A549 (cell line): Measurements from ENCODE around the gene KCTD12. TPM values are rescaled to one million over a fixed set of nuclear protein-coding genes. Genes with fewer than 3 reads are reported as not detected.

Experiments
- ATAC-seq, 2 experiments: fragments of 200-7000 bp in 1 of 2; fragments of >200 bp in 1 of 2; cut with Nextera tagmentation in 1 of 2; cut with Tn5 transposase in 1 of 2; 3 replicates each; pipeline versions ENCODE4 v1.8.0 to v1.9.1; 2018 to 2020; ENCODE audit warnings: mild to moderate bottlenecking in 1 of 2, moderate library complexity in 1 of 2
- CTCF ChIA-PET: fragments of 300-600 bp; sonication (Branson Sonifier 250); formaldehyde crosslinking; extraction: SDS; loops from one replicate; lab custom pipeline; 2021; ENCODE audit warnings: antibody characterized with exemption, inconsistent platforms; lab: Yijun Ruan, JAX
- POLR2A ChIA-PET: fragments of 350-600 bp; formaldehyde crosslinking; extraction: SDS; loops from one replicate; lab custom pipeline; 2021; ENCODE audit warnings: antibody characterized with exemption, inconsistent platforms; lab: Yijun Ruan, JAX
- DNase-seq, 2 experiments: peaks; one replicate each; pipeline versions ENCODE4 v3.0.0 to v3.0.0-alpha.2; 2011 to 2016; ENCODE audit warnings: low read depth in 1 of 2, low spot score in 1 of 2
- FAIRE-seq: peaks from 2 replicates; lab custom pipeline; 2011; peaks lifted over from hg19 to GRCh38; lab: Jason Lieb, UNC
- H3K27ac ChIP-seq, 2 experiments: fragments of >200 bp; sonication (Bioruptor Twin); formaldehyde crosslinking; 3 replicates each; pipeline ENCODE4 v1.5.1; 2016 to 2017
- H3K4me1 ChIP-seq: fragments of >200 bp; sonication (Bioruptor Twin); formaldehyde crosslinking; 3 replicates; pipeline ENCODE4 v1.6.1; 2016
- H3K4me2 ChIP-seq: fragments of >200 bp; sonication (Bioruptor Twin); formaldehyde crosslinking; 3 replicates; pipeline ENCODE4 v1.6.1; 2016
- H3K4me3 ChIP-seq: fragments of >200 bp; sonication (Bioruptor Twin); formaldehyde crosslinking; 3 replicates; pipeline ENCODE4 v1.5.1; 2016
- H3K9me3 ChIP-seq: fragments of >200 bp; sonication (Bioruptor Twin); formaldehyde crosslinking; 3 replicates; pipeline ENCODE4 v1.6.1; 2016
- CBX2 ChIP-seq: fragments of 200-600 bp; sonication (generic); IDR thresholded peaks from 2 replicates; pipeline ENCODE4 v1.6.1; 2016; ENCODE audit warnings: low read depth, mild to moderate bottlenecking, borderline replicate concordance
- CTCF ChIP-seq: fragments of >200 bp; sonication (Bioruptor Twin); formaldehyde crosslinking; IDR thresholded peaks from 3 replicates; pipeline ENCODE4 v1.5.1; 2016
- E2F6 ChIP-seq: IDR thresholded peaks from 2 replicates; pipeline ENCODE4 v1.6.1; 2012; ENCODE audit warnings: low read depth, borderline replicate concordance
- HDAC2 ChIP-seq: fragments of 200-600 bp; sonication (generic); IDR thresholded peaks from 2 replicates; pipeline ENCODE4 v1.6.1; 2016
- HOXA7 ChIP-seq: fragments of 250-450 bp; sonication (Bioruptor Pico); IDR thresholded peaks from 2 replicates; pipeline ENCODE4 v1.5.0; 2020; ENCODE audit warnings: mild to moderate bottlenecking, moderate library complexity
- MAFK ChIP-seq: fragments of 450-650 bp; IDR thresholded peaks from 2 replicates; pipeline ENCODE4 v1.6.1; 2014; ENCODE audit not compliant: partially characterized antibody
- MAX ChIP-seq: IDR thresholded peaks from 2 replicates; pipeline ENCODE4 v1.6.1; 2012
- MAZ ChIP-seq: fragments of 150-350 bp; IDR thresholded peaks from 2 replicates; pipeline ENCODE4 v1.6.1; 2014; ENCODE audit warnings: antibody characterized with exemption, low read depth, low read length, borderline replicate concordance
- PBX3 ChIP-seq: IDR thresholded peaks from 2 replicates; pipeline ENCODE4 v1.6.1; 2012
- RAD21 ChIP-seq, 2 experiments: fragments of >200 bp in 1 of 2; sonication (Bioruptor Twin) in 1 of 2; formaldehyde crosslinking in 1 of 2; IDR thresholded peaks in 1 of 2; conservative IDR thresholded peaks in 1 of 2; 2 replicates in 1 of 2; 3 replicates in 1 of 2; pipeline ENCODE4 v1.6.1; 2012 to 2018; ENCODE audit warnings: inconsistent platforms in 1 of 2
- RARB ChIP-seq: fragments of 250-450 bp; sonication (Bioruptor Pico); IDR thresholded peaks from 2 replicates; pipeline ENCODE4 v1.8.0; 2021; ENCODE audit warnings: mild to moderate bottlenecking, moderate library complexity
- RCOR1 ChIP-seq: fragments of 150-350 bp; IDR thresholded peaks from 2 replicates; pipeline ENCODE4 v1.6.1; 2014; ENCODE audit warnings: antibody characterized with exemption, low read length, low read depth
- REST ChIP-seq: fragments of 200-600 bp; sonication (generic); IDR thresholded peaks from 2 replicates; pipeline ENCODE4 v1.6.1; 2016; ENCODE audit warnings: antibody characterized with exemption, mild to moderate bottlenecking, moderate library complexity
- RFX5 ChIP-seq: fragments of 450-650 bp; IDR thresholded peaks from 2 replicates; pipeline ENCODE4 v1.7.1; 2014; ENCODE audit warnings: antibody characterized with exemption, mild to moderate bottlenecking, moderate library complexity
- SMC3 ChIP-seq: fragments of >200 bp; sonication (Bioruptor Twin); formaldehyde crosslinking; IDR thresholded peaks from 3 replicates; pipeline ENCODE4 v1.6.1; 2018; ENCODE audit warnings: inconsistent platforms
- TFCP2L1 ChIP-seq: fragments of 250-450 bp; sonication (Bioruptor Pico); IDR thresholded peaks from 2 replicates; pipeline ENCODE4 v1.5.0; 2021; ENCODE audit warnings: mild to moderate bottlenecking
- WGBS: methylation state at CpG from one replicate; pipeline ENCODE4 v1.1.6; 2017; ENCODE audit errors: missing lambda C conversion rate; 5-methylcytosine and 5-hydroxymethylcytosine counted together
- polyA plus RNA-seq, 4 experiments: library from polyadenylated mRNA; depleted of rRNA in 3 of 4; stranded (reverse); fragments of >200 nt; fragmentation: RNase III in 1 of 4; extraction: RNeasy Plus Mini Kit Qiagen cat#74134 plus additional on column Dnase treatment in 1 of 4; gene quantifications; 2 replicates in 3 of 4; 3 replicates in 1 of 4; pipeline ENCODE4 v1.2.3, GENCODE V29; 2011 to 2017

Gene KCTD12
- polyA plus RNA-seq, 2 of the 4 experiments (the other 2 are of a cell fraction) = 0.71 to 0.90 TPM

- ATAC-seq = no peak
- DNase-seq = no peak
- CTCF ChIA-PET = interaction anchor here (0.8 to 1.9 kb wide), 8 partner anchors 9 to 1198 kb away, joined by 3 to 7 read pairs (median 4); no protein-coding TSS in a partner anchor
- peak overlapping the region; percentile 98 for H3K4me2 ChIP-seq
- POLR2A ChIA-PET = no interaction called here
- FAIRE-seq = no peak
- H3K9me3 ChIP-seq = no peaks in the 10 kb centered on the region
- no peaks in the 10 kb centered on the region for H3K4me1 ChIP-seq
- H3K27ac ChIP-seq = peak overlapping the region; percentile 18 to 81; a peak in 4 of 6 replicates
- no CpG with 5 or more reads among the region's 37 CpGs for WGBS
- no peak for TF ChIP-seq CBX2
- peak; percentile 41; the same call in 1 of the 2 replicates for TF ChIP-seq E2F6
- no peak for TF ChIP-seq RCOR1
- peak overlapping the region; percentile 65 for H3K4me3 ChIP-seq
Observed at GRCh38 chr13:76886005-76886291, 257 bp downstream of the KCTD12 start.

GRCh38 chr13:76885203-76886004 is 801 bp downstream of the KCTD12 start:
- peak overlapping the region; percentile 98 for H3K4me2 ChIP-seq
- POLR2A ChIA-PET = no interaction called here

More at GRCh38 chr13:76885203-76886004, 801 bp downstream of the KCTD12 start:
- DNase-seq (peak; percentile 19 to 66), ATAC-seq (peak; percentile 76 to 79), FAIRE-seq (no peak)
- TF ChIP-seq MAFK (no peak), REST (no peak), PBX3 (no peak), HOXA7 (no peak), RFX5 (no peak), MAZ (no peak), RAD21 (conservative IDR thresholded peaks at IDR 0.05 in 1 of 2, IDR thresholded peaks at IDR 0.05 in 1 of 2) (peak; percentile 42 to 47; a peak in 4 of 5 replicates), TFCP2L1 (no peak), HDAC2 (peak; percentile 45; the same call in 1 of the 2 replicates), RARB (CRISPR knock-in tag) (no peak), E2F6 (peak; percentile 60), MAX (peak; percentile 71), SMC3 (peak; percentile 30; the same call in 2 of the 3 replicates), CTCF (peak; percentile 19; the same call in 2 of the 3 replicates)
- CTCF ChIA-PET = interaction anchor here (0.8 to 1.9 kb wide), 8 partner anchors 10 to 1198 kb away, joined by 3 to 7 read pairs (median 4); no protein-coding TSS in a partner anchor
- Histone ChIP-seq H3K4me3 (peak overlapping the region; percentile 65), H3K9me3 (no peaks in the 10 kb centered on the region), H3K27ac (peak overlapping the region; percentile 18 to 81; a peak in 4 of 6 replicates), H3K4me1 (no peaks in the 10 kb centered on the region)
- 0% methylated on average over 2 of the region's 94 CpGs for WGBS
